Fibroblast of gingiva (primary cell): Measurements from ENCODE around the gene SPECC1.
"Not testable (repeated sequence)": the region's sequence is repeated elsewhere in the genome, so short reads cannot be mapped to it uniquely, and the experiment has no call there.

Experiments
- DNase-seq: peaks from one replicate; pipeline ENCODE4 v3.0.0-alpha.2; 2011; ENCODE audit warnings: low read depth

SPECC1 gene, protein sequence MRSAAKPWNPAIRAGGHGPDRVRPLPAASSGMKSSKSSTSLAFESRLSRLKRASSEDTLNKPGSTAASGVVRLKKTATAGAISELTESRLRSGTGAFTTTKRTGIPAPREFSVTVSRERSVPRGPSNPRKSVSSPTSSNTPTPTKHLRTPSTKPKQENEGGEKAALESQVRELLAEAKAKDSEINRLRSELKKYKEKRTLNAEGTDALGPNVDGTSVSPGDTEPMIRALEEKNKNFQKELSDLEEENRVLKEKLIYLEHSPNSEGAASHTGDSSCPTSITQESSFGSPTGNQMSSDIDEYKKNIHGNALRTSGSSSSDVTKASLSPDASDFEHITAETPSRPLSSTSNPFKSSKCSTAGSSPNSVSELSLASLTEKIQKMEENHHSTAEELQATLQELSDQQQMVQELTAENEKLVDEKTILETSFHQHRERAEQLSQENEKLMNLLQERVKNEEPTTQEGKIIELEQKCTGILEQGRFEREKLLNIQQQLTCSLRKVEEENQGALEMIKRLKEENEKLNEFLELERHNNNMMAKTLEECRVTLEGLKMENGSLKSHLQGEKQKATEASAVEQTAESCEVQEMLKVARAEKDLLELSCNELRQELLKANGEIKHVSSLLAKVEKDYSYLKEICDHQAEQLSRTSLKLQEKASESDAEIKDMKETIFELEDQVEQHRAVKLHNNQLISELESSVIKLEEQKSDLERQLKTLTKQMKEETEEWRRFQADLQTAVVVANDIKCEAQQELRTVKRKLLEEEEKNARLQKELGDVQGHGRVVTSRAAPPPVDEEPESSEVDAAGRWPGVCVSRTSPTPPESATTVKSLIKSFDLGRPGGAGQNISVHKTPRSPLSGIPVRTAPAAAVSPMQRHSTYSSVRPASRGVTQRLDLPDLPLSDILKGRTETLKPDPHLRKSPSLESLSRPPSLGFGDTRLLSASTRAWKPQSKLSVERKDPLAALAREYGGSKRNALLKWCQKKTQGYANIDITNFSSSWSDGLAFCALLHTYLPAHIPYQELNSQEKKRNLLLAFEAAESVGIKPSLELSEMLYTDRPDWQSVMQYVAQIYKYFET

DNA sequence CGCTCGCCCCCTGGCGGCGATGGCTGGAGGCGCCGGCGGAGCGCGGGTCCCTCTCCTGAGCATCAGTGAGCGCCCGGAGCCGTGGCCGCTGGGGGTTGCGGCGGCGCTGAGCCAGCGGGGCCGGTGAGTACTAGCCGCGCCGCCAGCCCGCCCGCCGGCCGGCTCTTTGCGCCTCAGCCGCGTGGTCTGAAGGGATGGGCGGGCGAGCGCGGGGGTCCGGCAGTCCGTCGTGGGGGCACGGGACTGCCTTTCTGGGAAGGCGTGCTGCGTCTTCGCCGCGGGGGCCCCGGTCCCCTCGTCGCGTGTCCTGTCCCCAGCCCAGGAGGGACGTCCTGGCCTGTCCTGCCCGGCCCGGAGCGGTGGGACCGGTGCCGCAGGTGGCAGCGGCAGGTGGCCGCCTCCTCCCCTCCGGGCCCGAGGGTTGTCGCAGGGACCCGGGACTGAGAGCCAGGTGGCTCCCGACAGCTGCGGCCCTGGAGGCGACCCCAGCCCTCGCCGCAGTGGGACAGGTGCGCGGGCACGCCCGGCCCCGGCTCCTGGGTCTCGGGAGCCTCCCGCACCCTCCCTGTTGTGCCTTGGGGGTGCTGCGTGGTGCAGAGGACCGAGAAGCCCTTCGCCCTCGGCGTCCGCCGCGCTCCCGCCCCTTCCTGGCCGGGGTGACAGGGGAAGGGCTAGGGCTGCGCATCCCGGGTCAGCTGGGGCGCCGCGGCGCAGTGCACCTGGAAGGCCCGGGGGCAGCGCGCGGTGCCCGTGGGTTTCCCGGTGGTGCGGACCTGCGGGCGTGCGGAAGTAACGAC, at the start of gene SPECC1:
Gene SPECC1 (plus strand): TSS at position 58 of the 797 bp plus-strand sequence. CDS start 87,293 bp downstream, outside the sequence.
- no peak for DNase-seq

DNA sequence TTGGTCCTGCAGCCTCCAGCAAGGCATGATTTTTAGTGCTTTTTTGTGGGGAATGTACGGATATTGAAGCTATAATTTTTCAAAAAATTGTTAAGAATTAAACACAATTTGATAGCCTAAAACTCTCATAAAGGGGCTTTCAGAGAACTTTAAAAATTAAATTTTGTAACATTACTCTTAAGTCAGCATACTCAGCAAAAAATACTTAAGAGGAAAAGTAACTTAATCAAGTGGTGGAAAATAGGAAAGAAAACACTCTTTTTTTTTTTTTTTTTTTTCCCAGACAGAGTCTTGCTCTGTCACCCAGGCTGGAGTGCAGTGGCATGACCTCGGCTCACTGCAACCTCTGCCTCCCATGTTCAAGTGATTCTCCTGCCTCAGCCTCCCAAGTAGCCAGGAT, 46.2 kb upstream of the SPECC1 start:
- not testable (repeated sequence) for DNase-seq

DNA sequence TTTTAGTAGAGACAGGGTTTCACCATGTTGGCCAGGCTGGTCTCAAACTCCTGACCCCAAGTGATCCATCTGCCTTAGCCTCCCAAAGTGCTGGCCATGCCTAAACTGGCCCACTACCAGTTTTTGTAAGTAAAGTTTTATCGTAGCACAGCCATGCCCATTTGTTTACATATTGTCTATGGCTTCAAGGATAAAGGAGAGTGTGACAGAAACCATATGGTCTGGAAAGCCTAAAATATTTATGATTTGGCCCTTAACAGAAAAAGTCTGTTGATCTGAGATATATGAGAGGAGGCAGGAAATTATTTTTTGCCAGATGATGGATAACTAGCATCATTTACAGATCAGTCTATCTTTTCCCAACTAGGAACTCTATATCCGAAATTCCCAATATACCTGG, 36.0 kb upstream of the SPECC1 start:
- no peak for DNase-seq

DNA sequence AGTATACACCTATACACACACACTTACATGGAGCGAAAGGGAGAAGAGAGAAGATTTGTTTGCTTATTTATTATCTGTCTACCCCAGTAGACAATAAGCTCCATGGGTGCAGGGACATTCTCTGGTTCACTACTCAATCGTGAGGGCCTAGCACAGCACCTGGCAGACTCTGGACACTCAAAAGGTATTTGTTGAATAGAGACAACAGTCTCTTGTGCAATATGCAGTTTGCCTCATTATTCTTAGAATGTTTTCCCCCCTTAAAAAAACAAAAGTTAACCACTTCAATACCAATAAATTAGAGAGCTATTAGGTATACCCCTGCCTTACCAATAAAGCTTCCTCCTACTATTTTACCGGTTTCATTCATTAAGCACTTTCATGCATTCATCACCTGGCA, 33.6 kb upstream of the SPECC1 start:
- DNase-seq = no peak

DNA sequence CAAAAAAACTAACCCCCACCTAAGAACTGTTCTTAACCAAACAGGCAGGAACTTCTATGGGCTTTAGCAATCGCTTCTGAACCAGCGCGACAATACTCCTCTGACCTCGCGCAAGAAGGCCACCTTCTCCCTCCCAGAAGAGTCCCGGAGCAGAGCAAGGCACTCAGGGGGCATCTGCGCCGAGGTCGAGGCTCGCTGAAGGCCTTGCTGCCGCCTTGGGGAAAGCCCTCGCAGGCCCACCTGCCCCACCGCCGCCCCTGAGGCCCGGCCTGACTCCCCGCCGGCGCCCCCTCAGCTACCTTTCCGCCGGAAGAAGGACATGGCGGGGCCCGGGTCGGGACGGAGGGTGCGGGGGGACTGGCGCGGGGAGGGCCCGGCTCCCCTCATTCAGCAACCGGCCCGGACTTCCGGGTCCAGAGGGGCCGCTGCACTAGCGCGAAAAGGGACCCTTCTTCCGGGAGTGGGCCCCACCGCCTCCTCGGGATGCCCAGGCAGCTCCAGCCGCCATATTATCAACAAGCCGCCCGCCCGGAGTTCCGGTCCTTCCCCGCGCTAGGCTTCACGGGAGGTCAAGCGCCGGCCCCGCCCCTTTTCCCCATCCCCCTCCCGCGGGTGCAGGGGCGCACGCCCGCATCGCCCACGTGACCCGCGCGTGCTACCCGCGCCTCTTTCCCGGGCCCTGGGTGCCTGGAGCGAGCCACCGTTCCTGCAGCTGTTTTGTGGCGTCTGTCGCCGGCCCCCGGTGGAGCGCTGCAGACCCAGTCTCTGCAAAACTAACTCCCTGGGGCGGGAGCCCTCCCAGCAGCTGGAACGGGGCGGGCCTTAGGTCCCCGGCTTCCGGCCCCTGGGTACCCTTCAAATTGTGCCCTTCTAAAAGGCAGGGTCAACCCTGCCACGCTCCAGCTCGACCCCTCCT, 31.6 kb upstream of the SPECC1 start, which contains the start of gene AKAP10:
Gene AKAP10 (minus strand): TSS at position 536 of the 916 bp plus-strand sequence. CDS start 149 bp downstream, at position 387.
- DNase-seq = peak; percentile 80

DNA sequence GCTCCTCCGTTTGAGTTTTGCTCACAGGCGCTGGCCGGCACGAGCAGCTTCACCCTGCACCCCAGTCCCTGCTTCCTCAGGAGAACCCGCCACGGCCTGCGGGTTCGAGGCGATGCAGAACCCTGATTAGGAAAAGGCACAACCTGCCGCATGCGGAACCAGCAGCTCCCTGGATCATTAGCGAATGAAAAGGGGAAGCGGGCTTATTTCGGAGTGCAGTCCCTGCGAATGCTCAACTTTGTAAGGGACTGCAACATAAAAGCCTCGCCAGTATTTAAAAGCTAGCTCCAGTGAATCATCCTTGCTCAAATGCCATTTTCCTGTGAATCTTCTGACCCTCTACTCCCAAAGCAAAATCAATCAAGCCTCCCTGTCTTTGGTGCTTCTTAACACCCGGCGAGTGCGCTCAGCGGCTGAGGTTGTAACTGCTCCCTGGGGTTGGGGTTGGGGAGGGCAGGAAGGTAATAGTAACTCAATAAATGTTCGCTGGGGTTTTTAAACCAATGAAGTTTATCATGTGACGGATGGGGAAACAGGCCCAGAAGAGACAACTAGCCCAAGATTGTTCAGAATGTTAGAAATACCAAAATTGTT, 30.9 kb upstream of the SPECC1 start:
- DNase-seq = no peak

DNA sequence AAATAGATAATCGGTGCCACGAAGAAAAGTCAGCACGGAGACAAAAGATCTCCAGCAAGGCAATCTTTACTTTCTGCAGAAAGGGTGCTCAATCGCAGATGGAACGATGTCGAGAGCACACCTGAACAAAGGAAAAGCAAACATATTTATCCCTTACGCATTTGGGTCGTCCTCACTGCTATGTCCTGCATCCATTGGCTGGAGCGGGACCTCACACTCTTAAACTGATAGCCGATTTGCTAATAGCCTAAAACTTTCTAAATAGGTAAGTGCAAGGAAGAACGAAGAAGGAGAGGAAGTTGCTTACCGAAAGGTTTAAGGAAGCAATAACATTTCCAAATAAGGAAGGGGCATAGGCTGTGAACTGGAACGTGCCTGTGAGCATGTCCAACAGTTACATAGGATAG, 30.4 kb upstream of the SPECC1 start:
- DNase-seq = no peak

DNA sequence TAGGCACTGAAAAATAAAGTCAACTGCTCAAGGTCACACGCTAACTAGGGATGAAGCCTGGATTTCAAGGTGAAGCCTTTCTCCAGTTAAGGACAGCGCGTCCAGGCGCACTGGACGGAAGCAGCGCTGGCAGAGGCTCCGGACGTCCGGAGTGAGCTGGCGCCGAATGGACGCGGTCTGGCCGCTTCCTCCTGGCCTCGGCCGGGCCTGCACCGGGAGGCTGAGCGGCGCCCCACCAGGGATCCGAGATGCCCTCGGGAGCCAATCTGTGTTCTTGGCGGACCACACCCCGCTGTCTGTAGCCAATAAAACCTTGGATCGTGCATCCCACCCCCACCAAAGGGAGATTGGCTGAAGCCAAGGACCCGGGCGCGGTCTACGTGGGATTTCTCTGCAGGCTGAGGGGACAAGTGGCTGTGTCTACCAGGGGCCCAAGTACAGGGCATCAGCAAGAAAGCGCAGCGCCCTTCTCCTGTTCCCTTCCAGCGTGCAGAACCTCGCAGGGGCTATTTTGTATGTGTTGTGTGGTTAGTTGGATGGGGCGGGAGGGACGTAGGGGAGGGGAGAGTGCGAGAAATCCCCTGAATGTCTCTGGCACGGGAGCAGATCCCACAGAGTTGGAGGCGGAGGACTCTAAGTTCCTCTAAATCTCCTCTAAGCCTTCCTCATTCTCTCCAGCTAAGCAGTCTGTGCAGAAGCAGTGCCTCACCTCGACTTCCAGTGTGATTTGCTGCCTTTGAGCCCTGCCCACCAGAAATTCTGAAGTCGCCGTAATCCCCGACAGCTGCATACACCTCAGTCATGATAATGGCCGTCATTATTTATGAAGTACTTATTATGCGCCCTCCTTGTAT, 29.0 kb upstream of the SPECC1 start:
- DNase-seq = no peak

DNA sequence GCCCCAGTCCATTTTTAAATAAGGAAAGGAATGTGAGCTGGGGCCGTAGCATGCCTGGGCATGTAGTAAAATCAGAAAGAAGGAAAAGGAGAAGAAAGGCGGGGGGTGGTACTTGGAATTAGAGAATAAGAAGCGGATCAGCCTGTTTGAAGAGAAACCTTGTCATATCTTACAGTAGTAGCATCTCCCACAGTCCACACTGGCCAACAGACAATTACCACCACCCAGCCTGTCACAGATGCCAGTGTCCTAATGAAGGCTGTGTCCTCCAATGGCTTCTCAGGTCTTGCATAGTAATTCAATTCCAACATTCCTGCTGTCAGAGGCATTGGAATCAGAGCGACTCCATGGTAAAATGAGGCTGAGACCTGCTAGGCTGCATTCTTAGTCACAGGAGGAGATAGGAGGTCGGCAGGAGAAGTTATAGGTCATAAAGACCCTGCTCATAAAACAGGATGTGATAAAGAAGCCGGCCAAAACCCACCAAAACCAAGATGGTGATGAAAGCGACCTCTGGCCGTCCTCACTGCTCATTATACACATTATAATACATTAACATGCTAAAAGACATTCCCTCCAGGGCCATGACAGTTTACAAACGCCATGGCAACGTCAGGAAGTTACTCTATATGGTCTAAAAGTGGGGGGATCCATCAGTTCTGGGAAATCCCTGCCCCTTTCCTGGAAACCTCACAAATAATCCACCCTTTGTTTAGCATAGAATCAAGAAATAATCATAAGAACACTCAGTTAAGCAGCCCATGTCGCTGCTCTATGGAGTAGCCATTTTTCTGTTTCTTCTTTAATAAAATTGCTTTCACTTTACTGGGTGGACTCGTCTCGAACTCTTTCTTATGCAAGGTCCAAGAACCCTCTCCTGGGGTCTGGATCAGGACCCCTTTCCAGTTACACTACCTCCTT, 22.0 kb upstream of the SPECC1 start:
- no peak for DNase-seq

DNA sequence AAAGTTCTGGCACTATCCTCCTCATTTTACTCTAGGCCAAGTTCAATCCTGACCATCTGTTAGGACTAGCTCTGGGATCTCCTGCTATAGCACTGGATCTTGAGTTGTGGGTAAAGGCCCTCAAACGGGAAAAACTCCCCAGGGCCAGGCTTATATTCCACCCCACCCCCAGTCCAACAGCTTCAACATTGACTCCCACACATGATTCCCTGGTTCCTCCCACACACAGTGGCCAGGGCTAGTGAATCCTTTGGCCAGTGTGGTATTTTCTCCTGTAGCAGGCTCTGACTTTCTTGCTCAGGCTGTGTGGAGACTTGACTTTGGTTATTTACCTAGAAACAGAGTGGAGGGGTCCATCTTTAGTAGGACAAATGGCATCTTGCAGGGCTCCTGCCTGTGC, 21.3 kb upstream of the SPECC1 start:
- no peak for DNase-seq

DNA sequence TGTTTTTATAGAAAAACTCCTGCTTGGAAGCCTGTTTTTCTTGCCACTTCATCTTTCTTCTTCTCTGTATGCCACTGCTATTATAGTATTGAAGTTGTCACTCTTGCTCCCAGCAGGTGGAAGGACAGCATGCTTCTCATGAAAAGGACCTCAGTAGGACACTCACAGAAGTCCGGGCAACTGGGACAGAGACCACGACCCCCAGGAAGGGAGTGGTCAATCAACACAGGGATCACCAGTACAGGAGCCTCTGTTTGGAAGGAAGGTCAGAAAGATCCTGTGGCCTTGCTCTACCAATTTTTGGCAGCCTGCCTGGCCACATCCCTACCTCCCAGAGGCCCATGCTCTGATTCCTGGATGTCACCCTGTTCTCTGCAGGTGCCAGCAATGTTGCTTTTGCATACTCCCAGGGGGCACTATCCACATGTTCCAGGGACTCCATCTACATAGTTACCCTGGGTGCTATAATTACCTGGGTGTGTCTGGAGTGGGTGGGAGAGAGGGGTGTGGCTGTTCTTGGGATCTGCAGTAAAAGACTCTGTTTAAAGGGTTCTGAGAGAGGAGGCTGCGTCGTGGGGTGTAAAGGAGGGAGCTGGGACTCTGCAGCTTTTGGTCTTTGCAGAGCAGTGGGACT, 17.8 kb upstream of the SPECC1 start:
- no peak for DNase-seq

DNA sequence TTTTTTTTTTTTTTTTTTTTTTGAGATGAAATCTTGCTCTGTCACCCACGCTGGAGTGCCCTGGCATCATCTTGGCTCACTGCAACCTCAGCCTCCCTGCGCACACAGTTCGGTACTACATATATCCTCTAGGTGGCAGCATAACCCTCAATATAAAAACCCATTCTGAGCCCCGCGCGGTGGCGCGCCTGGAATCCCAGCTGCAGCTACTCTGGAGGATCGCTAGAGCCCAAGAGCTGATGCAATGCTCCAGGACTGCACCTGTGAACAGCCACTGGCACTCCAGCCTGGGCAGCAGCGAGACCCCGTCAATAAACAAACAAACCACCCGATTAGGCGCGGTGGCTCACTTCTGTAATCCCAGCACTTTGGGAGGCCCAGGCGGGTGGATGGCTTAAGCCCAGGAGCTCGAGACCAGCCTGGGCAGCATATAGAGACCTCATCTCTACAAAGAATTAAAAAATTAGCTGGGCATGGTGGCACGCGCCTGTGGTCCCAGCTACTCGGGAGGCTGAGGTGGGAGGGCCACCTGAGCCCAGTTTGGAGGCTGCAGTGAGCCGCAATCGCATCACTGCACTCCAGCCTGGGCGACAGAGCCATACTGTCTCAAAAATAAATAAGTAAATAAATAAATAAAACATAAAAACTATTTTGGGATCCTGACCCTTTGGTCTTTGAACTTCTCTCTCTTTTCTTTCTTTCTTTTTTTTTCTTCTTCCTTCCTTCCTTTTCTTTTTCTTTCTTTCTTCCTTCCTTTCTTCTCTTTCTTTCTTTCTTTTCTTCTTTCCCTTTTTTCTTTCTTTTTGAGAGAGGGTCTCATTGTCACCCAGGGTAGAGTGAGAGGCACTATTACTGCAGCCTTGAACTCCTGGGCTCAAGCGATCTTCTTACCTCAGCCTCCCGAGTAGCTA, 16.1 kb upstream of the SPECC1 start:
- DNase-seq = peak; percentile 78

DNA sequence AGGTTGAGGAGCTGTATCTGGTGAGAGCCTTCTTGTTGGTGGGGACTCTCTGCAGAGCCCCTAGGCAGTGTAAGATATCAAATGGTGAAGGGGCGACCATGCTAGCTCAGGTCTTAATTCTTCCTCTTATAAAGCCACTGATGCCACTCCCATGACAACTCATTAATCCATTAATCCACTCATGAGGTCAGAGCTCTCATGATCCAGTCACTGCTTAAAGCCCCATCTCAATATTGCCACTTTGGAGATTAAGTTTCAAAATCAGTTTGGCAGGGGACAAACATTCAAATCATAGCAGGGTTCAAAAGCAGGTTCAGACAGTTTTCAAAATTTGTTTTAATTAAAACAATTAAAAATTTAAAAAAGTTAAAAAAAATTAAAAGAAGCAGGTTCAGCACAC, 13.1 kb upstream of the SPECC1 start:
- no peak for DNase-seq

DNA sequence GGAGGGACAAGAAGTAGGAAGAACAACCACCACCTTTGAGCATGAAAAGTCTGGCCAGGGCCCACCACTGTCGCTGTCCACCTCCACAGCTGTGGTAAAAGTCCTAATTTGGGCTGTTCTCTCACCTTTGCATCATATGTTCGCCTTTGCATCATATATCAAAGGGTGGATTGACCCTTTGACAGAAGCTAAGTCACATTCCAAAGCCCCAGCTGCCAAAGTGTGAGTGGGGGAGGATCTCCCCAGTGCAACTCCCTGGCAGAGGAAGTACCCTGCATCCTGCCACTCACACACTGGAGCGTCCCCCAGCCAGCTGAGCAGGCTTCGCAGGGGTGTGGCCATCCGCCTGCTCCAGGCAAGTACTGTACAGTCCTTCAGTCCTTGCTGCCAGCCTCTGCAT, 12.7 kb upstream of the SPECC1 start:
- DNase-seq = no peak

DNA sequence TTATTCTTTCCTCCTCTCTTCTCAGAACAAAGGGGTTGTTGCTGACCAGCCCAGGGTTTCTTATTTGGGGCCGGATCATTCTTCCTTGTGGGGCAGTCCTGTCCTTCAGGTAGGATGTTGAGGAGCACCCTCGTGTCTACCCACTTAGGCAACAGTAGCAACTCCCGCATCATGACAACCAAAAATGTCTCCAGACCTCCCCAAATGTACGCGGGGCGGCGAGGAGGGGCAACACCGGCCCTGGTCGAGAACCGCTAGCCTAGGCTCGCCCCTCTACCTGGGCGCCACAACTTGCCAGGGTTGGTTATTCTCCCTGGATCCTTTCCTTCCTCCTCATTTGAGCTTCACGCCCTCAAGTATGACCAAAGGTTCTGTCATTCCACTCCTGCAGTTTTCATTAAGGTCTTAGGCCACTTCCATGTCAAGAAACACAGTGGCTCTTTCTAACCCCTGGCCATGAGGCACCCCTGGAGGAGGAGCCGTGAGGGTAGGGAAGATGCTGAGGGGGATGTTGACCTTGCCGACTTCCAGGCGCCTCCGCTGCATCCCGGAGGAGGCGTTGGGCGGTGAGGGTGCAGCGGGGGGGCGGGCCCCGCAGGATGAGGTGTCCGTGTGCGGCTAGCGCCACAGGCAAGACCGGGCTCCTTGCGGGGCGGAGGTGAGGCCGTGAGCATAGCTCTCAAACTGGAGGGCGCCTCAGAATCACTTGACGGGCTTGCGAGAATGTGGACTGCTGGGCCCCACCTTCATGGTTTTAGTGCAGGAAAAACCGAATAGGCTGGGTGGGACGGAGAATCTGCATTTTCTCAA, 712 bp upstream of the SPECC1 start:
- no peak for DNase-seq

DNA sequence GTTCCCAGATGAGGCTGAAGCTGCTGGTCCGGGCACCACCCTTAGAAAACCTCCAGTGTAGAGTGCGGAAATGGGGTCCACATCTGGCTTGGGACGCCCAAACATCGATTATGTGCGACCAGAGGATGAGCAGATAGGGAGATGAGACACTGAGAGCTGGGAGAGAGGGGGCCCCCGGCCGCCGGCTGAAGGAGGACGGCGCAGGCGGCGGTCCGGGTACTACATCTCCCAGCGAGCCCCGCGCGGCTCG, 182 bp upstream of the SPECC1 start:
- peak; percentile 33 for DNase-seq
